22Rv1 (cell line): ENCODE results near the gene BPIFB2.

Experiments
- H3K27ac ChIP-seq: fragments of 450-650 bp; 2 replicates; pipeline ENCODE4 v1.5.1; 2017
- CTCF ChIP-seq: fragments of 450-650 bp; IDR thresholded peaks from 2 replicates; pipeline ENCODE4 v1.5.1; 2017; ENCODE audit warnings: mild to moderate bottlenecking
- ZFX ChIP-seq: fragments of 450-650 bp; IDR thresholded peaks from 2 replicates; pipeline ENCODE4 v1.6.1; 2017; ENCODE audit warnings: antibody characterized with exemption, borderline replicate concordance

Gene BPIFB2

GRCh38 chr20:32963176-32963575 lies 44.3 kb upstream of the BPIFB2 start:
- no peak overlapping the region for H3K27ac ChIP-seq
- TF ChIP-seq ZFX (no peak), CTCF (no peak)

- H3K27ac ChIP-seq, result no peak overlapping the region
- TF ChIP-seq ZFX (no peak), CTCF (no peak)
Observed at GRCh38 chr20:32964575-32964974, 42.9 kb upstream of the BPIFB2 start.

DNA sequence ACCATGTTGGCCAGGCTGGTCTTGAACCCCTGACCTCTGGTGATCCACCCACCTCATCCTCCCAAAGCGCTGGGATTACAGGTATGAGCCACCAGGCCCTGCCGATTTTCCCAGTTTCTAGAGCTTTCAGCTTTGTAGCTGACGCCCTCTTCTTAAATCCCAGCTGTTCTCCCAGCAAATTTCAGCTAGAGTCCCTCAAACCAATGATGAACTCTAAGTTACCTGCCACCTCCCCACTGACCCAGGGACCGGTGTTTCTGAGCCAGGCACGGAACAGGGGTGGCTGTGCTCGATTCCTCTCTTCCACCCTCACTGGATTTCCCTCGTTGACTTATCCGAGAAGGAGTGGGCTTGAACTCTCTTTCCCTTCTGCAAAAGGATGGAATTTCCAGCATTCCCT lies 42.4 kb upstream of the BPIFB2 start:
- H3K27ac ChIP-seq, result no peak overlapping the region

GRCh38 chr20:32965581-32966373 lies 41.7 kb upstream of the BPIFB2 start:
- TF ChIP-seq CTCF (no peak), ZFX (no peak)

More for the DNA sequence above, 42.4 kb upstream of the BPIFB2 start:
- TF ChIP-seq ZFX (no peak), CTCF (no peak)

DNA sequence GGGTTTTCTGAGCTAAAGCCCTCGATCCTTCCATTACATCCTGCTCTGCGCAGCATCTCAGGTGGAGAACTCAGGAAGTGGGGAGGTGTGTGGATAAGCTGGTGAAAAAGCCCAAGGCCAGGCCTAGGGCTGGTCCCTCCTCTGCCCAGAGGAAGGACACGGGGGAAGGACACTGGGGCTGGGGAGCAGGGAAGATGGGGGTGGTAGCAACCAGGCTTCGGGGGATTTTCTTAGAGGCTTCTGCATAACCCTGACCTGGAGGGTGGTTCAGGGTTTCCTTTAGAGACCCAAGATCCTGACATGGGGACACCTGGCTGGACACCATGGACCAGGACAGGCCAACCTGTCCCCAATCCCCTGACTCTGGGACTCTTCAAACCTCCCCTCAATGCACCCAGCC lies 41.1 kb upstream of the BPIFB2 start:
- no peak for TF ChIP-seq CTCF
- TF ChIP-seq ZFX, result no peak
- H3K27ac ChIP-seq, result no peak overlapping the region

More at GRCh38 chr20:32965581-32966373, 41.7 kb upstream of the BPIFB2 start:
- no peak overlapping the region for H3K27ac ChIP-seq

- H3K27ac ChIP-seq, result no peak overlapping the region
- TF ChIP-seq CTCF (no peak), ZFX (no peak)
Observed at GRCh38 chr20:32966881-32967781, 40.4 kb upstream of the BPIFB2 start.
